Amniotic epithelial cell (primary cell): ENCODE results near the gene GLRA2.

Source experiments
- DNase-seq: peaks from one replicate; pipeline ENCODE4 v3.0.0-alpha.2; 2010; ENCODE audit warnings: low read depth

GLRA2 gene

DNA sequence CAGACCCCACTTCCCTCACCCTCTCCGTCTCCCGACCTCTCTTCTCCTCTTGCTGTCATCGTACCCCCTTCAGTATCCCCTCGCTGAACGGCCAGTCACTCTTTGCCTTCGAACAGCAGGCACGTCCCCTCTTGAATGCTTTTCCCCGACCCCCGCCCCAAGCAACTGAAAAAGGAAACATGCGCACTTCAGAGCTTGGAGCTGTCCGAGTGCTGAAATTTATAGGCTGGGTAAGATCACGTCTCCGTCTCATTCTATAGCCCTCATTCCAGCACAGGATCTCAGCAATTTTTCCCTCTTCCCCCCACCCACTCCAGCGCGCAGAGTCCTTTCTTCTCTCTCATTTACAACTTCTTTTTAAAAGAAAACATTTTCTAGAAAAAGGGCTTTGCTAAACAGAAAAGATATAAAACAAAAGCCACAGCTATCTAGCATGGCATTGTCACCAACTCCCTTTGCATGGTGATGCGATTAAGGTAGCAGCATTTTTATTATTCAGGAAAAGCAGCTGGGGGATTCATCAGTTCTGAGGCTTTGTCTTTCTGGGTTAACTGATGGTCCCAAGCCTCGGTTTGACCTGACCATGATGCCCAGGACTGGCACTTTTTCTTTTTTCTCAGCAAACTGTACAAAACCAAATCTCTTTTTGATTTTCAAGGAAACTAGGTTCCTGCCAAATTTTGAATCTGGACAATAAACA is at the start of gene GLRA2:
GLRA2 (plus strand) TSS at position 247 of the 700 bp plus-strand sequence. CDS start 522 bp downstream, outside the sequence.
- DNase-seq: peak; percentile 2

GRCh38 chrX:14489437-14489836 is 39.9 kb upstream of the GLRA2 start:
- no peak for DNase-seq

DNA sequence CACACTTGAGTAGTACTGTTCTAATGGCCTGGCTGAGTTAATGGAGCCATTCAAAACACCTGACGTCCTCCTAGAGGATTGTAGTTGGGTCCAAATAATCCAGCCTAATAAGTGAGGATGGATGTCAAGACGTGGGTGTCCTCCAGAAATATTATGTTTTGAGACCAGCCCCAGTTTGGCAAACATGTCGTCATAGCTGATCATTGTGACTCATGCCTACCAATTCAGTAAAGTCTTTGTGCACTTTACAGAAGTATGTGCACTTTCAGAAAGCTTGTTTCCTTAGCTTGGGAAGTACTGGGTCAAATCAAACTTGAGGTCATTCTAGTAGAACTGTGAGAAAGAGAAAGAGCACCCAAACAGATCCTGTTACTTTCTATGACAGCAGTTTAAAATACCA is 37.6 kb upstream of the GLRA2 start:
- no peak for DNase-seq

DNA sequence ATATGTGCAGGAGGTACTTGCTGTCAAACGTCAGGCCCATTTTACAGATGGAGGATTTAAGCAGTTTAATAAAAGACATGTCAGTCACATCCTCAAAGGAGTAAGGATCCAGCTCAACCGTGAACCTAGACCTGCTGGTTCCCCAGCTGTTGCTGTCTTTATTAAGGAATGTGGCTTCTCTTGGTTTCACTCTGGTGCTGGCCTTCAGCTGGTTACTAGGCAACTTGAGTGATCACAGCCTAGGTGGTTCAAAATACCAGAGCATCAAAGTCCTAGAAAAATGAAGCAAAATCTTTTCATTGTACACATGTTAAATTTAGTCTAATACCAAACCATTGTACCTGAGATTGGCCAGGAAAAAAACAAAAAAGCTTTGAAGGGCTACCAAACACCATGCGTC is 32.7 kb upstream of the GLRA2 start:
- DNase-seq: no peak

DNA sequence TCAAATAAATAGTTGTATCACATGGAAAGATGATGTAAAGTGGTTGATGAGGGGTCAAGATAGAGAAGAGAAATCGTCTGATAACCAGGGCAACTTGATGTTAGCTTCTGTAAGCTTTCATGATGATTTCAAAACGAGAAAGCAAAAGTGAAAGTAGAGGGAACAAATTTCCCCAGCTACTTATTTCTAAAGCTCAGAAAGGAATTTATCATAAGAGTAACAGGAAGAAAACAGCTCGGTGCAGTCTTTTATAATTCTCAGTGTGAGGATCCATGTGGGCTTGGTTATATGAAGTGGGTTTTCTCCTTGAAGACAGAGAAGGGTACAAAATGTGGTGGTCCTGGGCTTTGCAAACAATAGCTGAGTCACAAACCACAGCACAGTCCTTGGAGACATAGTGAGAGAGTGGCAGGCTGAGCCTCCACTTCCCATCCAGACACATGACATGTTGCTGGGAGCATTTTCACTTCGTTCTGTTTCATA is 32.1 kb upstream of the GLRA2 start:
- DNase-seq: peak; percentile 1

DNA sequence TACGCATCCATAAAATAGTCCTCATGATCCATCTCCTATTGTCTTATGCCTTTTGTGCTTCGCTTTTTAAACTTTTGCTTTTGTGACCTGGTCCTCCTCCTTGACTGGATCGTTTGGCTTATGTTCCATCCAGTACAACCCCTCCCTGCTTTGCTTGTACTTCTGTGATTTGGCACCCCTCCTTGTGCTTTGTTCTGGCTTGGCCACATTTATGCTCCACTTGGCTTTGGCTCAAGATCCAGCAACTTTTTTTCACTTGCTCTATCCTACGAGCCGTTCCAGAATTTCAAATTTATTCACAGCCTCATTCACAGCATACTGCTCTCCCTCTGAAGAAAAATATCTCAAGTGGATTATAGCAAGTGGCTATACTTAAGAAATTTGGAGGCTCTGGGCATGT is 28.0 kb upstream of the GLRA2 start:
- no peak for DNase-seq

DNA sequence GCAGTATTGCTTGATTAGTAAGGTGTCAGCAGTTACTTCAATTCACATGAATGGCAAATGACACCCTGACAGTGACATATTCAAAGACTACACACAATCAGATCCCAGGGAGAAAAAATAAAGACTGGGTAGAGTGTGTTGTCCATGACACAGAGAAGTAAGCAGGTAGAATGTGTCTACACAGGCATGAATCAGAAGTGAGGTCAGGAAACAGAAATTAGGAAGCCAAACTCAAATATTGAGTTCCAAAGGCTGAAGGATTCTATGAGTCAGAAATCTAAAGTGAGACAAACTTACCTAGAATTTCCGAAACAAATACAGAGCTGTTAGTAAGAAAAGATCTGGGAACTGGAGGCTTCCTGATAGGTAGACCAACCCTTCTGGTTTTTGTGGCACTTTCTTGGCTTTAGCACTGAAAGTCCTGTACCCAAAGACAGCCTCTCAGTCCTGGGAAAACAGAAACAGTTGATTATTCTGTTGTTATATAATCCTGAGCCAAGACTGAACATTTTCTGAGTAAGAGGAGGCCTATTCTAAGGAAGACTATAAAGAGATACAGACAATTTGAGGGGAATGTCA is 24.3 kb upstream of the GLRA2 start:
- no peak for DNase-seq

- DNase-seq: no peak
These were observed 23.7 kb upstream of the GLRA2 start for GRCh38 chrX:14505648-14506047.

DNA sequence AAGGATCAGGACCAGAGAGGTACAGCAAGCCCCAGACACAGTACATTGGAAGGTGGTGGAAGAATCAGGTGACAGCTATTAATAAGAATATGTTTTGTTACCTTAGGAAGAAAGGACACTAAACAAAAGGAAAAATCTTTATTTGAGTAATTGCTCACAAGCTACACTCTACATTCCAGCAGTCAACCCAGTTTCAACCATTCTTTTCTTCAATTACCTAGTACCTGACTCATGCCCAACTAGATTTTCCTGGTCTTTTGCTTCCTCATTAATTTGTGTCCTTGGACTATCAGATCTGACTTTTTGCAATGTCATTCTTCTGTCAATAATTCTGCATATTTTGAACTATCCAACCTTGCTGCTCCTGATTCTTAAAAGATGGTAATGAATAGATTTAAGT is 22.5 kb upstream of the GLRA2 start:
- DNase-seq: no peak

DNA sequence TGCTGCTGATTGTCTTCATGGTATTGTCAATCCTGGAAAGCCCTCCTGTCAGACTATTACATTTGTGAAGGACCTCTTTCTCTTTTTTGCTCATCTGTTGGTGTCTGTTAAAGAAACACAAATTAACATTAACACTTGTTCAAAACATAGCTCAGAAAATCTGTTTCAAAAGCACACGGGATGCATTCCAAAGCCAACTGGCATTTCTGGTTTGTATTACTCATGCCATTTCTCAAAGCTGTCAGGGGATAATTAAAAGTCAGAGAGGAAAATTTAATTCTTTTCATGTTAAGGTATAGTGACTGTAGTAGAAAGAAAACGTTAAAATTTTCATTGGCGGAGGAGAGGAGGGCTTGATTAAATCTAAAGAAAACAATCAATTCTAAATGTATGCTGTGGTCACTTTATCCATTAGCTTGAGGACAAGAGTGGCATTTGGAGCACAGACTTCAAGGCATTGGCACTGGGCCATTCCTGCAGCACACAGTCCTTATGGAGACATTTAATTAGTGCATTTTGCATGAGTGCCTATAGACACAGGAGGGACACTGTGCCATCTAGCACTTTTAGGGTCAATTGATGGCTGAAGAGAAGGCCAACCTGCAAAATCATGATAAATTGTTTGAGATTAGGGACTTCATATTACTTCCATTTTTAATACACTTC is 21.2 kb upstream of the GLRA2 start:
- no peak for DNase-seq

- DNase-seq: no peak
These were observed 19.8 kb upstream of the GLRA2 start for GRCh38 chrX:14509325-14510057.

- DNase-seq: peak; percentile 2
These were observed 577 bp upstream of the GLRA2 start for GRCh38 chrX:14528629-14529289.

DNA sequence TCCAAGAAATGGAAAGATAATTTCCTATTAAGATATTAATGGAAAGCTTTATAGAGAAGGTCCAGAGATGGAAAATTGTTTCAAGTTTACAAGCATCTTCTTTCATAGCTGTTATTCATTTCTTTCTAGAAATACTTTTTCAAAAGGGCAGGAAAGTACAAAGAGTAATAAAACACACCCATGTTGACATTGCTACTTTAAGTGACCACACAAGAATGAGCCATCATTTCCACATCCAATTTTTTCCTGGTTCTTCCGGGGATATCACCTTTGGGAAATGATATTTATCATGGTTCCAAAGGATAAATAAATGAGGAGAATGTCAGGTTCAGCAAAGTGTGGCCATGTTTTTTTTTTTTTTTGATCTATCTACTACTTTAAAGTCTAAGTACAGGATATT is 4.5 kb downstream of the GLRA2 start:
- DNase-seq: no peak

DNA sequence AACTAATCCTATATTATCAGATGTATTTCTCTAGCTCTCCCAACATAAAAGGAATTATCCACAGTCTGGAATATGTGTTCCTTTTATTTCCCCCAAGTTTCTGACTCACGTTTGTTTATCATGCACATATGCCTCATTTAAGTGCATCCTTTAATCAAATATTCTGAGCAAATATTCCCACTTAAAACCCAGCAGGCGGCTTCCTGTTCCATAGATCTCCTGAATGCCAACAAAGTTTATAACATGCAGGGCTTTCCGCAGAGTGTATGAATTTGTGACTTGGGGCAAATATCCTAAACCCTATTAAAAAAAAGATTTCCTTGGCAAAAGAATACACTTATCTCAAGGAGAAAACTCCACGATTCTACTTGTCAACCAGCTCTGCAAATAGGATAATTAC is 16.9 kb downstream of the GLRA2 start:
- no peak for DNase-seq

GRCh38 chrX:14554131-14554715 is 24.9 kb downstream of the GLRA2 start:
- no peak for DNase-seq

GRCh38 chrX:14564058-14564457 is 34.7 kb downstream of the GLRA2 start:
- DNase-seq: no peak

GRCh38 chrX:14573161-14573560 is 43.8 kb downstream of the GLRA2 start:
- DNase-seq: no peak

DNA sequence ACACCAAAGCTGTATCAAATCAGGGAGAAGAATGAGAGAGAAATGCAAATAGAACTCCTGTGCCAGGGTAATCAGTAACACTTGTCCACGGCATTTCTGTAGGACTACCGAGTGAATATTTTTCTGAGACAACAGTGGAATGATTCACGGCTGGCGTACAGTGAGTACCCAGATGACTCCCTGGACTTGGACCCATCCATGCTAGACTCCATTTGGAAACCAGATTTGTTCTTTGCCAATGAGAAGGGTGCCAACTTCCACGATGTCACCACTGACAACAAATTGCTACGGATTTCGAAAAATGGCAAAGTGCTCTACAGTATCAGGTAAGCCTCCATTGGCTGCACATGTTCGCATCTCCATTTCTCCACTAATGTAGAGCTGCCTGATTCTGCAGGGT is 51.7 kb downstream of the GLRA2 start:
- DNase-seq: no peak

- DNase-seq: no peak
These were observed 55.2 kb downstream of the GLRA2 start for GRCh38 chrX:14584548-14584947.

DNA sequence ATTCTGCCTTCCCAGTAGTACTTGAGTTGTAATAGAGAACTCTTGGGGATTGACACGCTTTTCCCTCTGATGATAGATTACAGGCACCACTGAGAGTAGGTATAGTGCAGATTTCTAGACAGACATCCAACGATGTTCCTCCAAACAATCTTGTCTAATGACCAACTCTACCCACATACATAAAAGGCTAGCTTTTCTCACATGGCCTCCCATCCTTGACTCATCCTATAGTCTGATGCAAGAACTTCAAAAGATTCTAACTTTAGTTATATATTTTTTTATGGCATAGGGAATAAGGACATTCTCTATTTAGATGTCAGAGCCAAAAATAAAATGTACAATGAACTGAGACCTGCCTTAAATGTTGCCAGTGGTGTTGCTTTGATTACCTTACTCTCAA is 60.9 kb downstream of the GLRA2 start:
- no peak for DNase-seq

- DNase-seq: no peak
These were observed 61.5 kb downstream of the GLRA2 start for GRCh38 chrX:14590693-14591424.
